PC-9 (cell line): Measurements from ENCODE around the gene APPL2.

ENCODE experiments used
- CTCF ChIP-seq: fragments of 200-600 bp; sonication (generic); conservative IDR thresholded peaks from 2 replicates; pipeline ENCODE4 v1.6.1; 2017; ENCODE audit warnings: mixed run types, antibody characterized with exemption, mild to moderate bottlenecking, moderate library complexity
- EZH2 ChIP-seq: fragments of 200-600 bp; sonication (generic); IDR thresholded peaks from 2 replicates; pipeline ENCODE4 v1.8.0; 2017; ENCODE audit warnings: antibody characterized with exemption, low read depth

- TF ChIP-seq CTCF: no peak
- TF ChIP-seq EZH2: no peak
These were observed 94.6 kb downstream of the APPL2 start for GRCh38 chr12:105141320-105141922.
